ENCODE data around the gene LGALS13. TPM values are rescaled to one million over a fixed set of nuclear protein-coding genes. Genes with fewer than 3 reads are reported as not detected.

The LGALS13 gene
- polyA plus RNA-seq, 2 of the 4 experiments (the other 2 are of a cell fraction) = not detected

DNA sequence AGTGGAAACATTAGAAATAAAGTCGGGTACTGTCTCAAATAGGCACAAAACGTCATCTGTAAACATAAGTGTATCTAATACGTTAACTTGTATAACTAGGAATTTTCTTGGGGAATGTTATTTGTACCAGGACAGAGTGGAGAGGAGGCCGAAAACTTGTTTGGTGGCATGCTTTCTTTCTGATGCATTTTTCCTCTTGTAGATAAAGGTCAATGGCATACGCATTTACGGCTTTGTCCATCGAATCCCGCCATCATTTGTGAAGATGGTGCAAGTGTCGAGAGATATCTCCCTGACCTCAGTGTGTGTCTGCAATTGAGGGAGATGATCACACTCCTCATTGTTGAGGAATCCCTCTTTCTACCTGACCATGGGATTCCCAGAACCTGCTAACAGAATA is 4.7 kb downstream of the LGALS13 start:
- no peak overlapping the region for H3K4me2 ChIP-seq
- ATAC-seq = no peak; a peak in 1 of 6 replicates
- H3K9me3 ChIP-seq = no peaks in the 10 kb centered on the region; the same call in 2 of the 3 replicates
- TF ChIP-seq NPAS2 (CRISPR knock-in tag; IDR thresholded peaks at IDR 0.05; ENCODE audit: borderline replicate concordance) = no peak
- TF ChIP-seq RCOR1 (IDR thresholded peaks at IDR 0.05; ENCODE audit: low read depth, low read length) = no peak
- TF ChIP-seq POLR2A (IDR thresholded peaks at IDR 0.05; ENCODE audit: low read length) = no peak
- no peak for TF ChIP-seq ZFP36 (IDR thresholded peaks at IDR 0.05; ENCODE audit: borderline replicate concordance, partially characterized antibody)
- TF ChIP-seq, protein P1, sequence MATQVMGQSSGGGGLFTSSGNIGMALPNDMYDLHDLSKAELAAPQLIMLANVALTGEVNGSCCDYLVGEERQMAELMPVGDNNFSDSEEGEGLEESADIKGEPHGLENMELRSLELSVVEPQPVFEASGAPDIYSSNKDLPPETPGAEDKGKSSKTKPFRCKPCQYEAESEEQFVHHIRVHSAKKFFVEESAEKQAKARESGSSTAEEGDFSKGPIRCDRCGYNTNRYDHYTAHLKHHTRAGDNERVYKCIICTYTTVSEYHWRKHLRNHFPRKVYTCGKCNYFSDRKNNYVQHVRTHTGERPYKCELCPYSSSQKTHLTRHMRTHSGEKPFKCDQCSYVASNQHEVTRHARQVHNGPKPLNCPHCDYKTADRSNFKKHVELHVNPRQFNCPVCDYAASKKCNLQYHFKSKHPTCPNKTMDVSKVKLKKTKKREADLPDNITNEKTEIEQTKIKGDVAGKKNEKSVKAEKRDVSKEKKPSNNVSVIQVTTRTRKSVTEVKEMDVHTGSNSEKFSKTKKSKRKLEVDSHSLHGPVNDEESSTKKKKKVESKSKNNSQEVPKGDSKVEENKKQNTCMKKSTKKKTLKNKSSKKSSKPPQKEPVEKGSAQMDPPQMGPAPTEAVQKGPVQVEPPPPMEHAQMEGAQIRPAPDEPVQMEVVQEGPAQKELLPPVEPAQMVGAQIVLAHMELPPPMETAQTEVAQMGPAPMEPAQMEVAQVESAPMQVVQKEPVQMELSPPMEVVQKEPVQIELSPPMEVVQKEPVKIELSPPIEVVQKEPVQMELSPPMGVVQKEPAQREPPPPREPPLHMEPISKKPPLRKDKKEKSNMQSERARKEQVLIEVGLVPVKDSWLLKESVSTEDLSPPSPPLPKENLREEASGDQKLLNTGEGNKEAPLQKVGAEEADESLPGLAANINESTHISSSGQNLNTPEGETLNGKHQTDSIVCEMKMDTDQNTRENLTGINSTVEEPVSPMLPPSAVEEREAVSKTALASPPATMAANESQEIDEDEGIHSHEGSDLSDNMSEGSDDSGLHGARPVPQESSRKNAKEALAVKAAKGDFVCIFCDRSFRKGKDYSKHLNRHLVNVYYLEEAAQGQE (IDR thresholded peaks at IDR 0.05) = no peak
- TF ChIP-seq HOXA7 (CRISPR knock-in tag; IDR thresholded peaks at IDR 0.05) = no peak
- TF ChIP-seq HOXB13 (CRISPR knock-in tag; IDR thresholded peaks at IDR 0.05; ENCODE audit: low read depth) = no peak
- WGBS (ENCODE audit: missing lambda C conversion rate) = 14% methylated on average over 9 of the region's 9 CpGs
- no peak overlapping the region for H3K4me3 ChIP-seq
- CTCF ChIA-PET = no interaction called here
- no peak for FAIRE-seq
- H3K27ac ChIP-seq = no peak overlapping the region
- POLR2A ChIA-PET = no interaction called here
- H3K4me1 ChIP-seq = no peaks in the 10 kb centered on the region
- no peak for DNase-seq (ENCODE audit: low read depth in 1 of 2, low spot score in 1 of 2)

- 27% methylated on average over 6 of the region's 6 CpGs for WGBS (ENCODE audit: missing lambda C conversion rate)
- POLR2A ChIA-PET = no interaction called here
- Histone ChIP-seq H3K4me3 (no peak overlapping the region), H3K9me3 (no peaks in the 10 kb centered on the region; the same call in 2 of the 3 replicates), H3K27ac (no peak overlapping the region), H3K4me2 (no peak overlapping the region), H3K4me1 (no peaks in the 10 kb centered on the region)
- CTCF ChIA-PET = no interaction called here
- FAIRE-seq = peak; percentile 74
- no peak for DNase-seq (ENCODE audit: low read depth in 1 of 2, low spot score in 1 of 2)
- TF ChIP-seq EHMT2 (IDR thresholded peaks at IDR 0.05; ENCODE audit: low read depth) (no peak), JUNB (IDR thresholded peaks at IDR 0.05) (no peak), NFE2L2 (conservative IDR thresholded peaks at IDR 0.05; ENCODE audit: low read length) (no peak), EP300 (IDR thresholded peaks at IDR 0.05) (no peak), ESRRA (IDR thresholded peaks at IDR 0.05; ENCODE audit: borderline replicate concordance, low read length) (no peak), ZFP36 (IDR thresholded peaks at IDR 0.05; ENCODE audit: borderline replicate concordance, partially characterized antibody) (no peak), SMC3 (IDR thresholded peaks at IDR 0.05) (no peak), HOXB13 (CRISPR knock-in tag; IDR thresholded peaks at IDR 0.05; ENCODE audit: low read depth) (no peak), CBX8 (IDR thresholded peaks at IDR 0.05) (no peak), PBX3 (IDR thresholded peaks at IDR 0.05) (no peak), HDAC2 (IDR thresholded peaks at IDR 0.05) (no peak), KDM5A (IDR thresholded peaks at IDR 0.05) (no peak), MAZ (IDR thresholded peaks at IDR 0.05; ENCODE audit: borderline replicate concordance, low read depth, low read length) (no peak), NPAS2 (CRISPR knock-in tag; IDR thresholded peaks at IDR 0.05; ENCODE audit: borderline replicate concordance) (no peak), HOXA7 (CRISPR knock-in tag; IDR thresholded peaks at IDR 0.05) (no peak)
- TF ChIP-seq, protein P2, sequence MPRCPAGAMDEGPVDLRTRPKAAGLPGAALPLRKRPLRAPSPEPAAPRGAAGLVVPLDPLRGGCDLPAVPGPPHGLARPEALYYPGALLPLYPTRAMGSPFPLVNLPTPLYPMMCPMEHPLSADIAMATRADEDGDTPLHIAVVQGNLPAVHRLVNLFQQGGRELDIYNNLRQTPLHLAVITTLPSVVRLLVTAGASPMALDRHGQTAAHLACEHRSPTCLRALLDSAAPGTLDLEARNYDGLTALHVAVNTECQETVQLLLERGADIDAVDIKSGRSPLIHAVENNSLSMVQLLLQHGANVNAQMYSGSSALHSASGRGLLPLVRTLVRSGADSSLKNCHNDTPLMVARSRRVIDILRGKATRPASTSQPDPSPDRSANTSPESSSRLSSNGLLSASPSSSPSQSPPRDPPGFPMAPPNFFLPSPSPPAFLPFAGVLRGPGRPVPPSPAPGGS (IDR thresholded peaks at IDR 0.05) = no peak
- TF ChIP-seq, protein P3, sequence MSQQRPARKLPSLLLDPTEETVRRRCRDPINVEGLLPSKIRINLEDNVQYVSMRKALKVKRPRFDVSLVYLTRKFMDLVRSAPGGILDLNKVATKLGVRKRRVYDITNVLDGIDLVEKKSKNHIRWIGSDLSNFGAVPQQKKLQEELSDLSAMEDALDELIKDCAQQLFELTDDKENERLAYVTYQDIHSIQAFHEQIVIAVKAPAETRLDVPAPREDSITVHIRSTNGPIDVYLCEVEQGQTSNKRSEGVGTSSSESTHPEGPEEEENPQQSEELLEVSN (IDR thresholded peaks at IDR 0.05; ENCODE audit: borderline replicate concordance, low read depth) = no peak
- ATAC-seq = no peak; a peak in 1 of 6 replicates
Observed at GRCh38 chr19:39607561-39607960, 5.2 kb downstream of the LGALS13 start.
